HEK293 (cell line): ENCODE results near the gene SLC38A10.

ENCODE experiments used
- CTCF ChIA-PET: fragments of 350-600 bp; formaldehyde crosslinking; extraction: SDS; loops from one replicate; lab custom pipeline; 2021; ENCODE audit warnings: antibody characterized with exemption; lab: Yijun Ruan, JAX
- POLR2A ChIA-PET: fragments of 300-600 bp; formaldehyde crosslinking; extraction: SDS; loops from one replicate; lab custom pipeline; 2020; ENCODE audit warnings: antibody characterized with exemption, inconsistent platforms; lab: Yijun Ruan, JAX
- H3K27ac ChIP-seq: fragments of 200-500 bp; sonication (Bioruptor generic); 2 replicates; pipeline ENCODE4 v1.5.1; 2014; ENCODE audit warnings: low read depth, low read length, control low read depth, inconsistent platforms; ENCODE audit errors: extremely low read depth
- H3K36me3 ChIP-seq, 2 experiments: fragments of 200-500 bp in 1 of 2; sonication (Bioruptor generic) in 1 of 2; 1 replicate in 1 of 2; 2 replicates in 1 of 2; pipeline ENCODE4 v1.5.1; 2014 to 2017; ENCODE audit warnings: inconsistent platforms in 2 of 2, low read length in 2 of 2; ENCODE audit not compliant: control insufficient read depth in 2 of 2, insufficient read depth in 1 of 2
- H3K4me1 ChIP-seq: fragments of 200-500 bp; sonication (Bioruptor generic); 2 replicates; pipeline ENCODE4 v1.5.1; 2014; ENCODE audit warnings: mild to moderate bottlenecking, low read length, inconsistent platforms; ENCODE audit not compliant: control insufficient read depth, insufficient read depth
- H3K4me3 ChIP-seq: 2 replicates; pipeline ENCODE4 v1.5.1; 2011; ENCODE audit warnings: low read depth, mild to moderate bottlenecking, control low read depth, low read length, moderate library complexity
- H3K9me3 ChIP-seq: fragments of 200-500 bp; sonication (Bioruptor generic); 2 replicates; pipeline ENCODE4 v1.5.1; 2014; ENCODE audit warnings: low read depth, low read length, inconsistent platforms; ENCODE audit not compliant: control insufficient read depth, insufficient read depth
- BCL11A ChIP-seq: fragments of 450-650 bp; formaldehyde crosslinking; IDR thresholded peaks from 2 replicates; pipeline ENCODE4 v1.5.1; 2016; ENCODE audit warnings: low read depth, missing biosample characterization, missing genetic modification characterization
- SALL2 ChIP-seq: fragments of 450-650 bp; formaldehyde crosslinking; IDR thresholded peaks from 2 replicates; pipeline ENCODE4 v1.5.0; 2017; ENCODE audit warnings: missing biosample characterization, mild to moderate bottlenecking, missing genetic modification characterization, borderline replicate concordance
- SP2 ChIP-seq: fragments of 450-650 bp; formaldehyde crosslinking; IDR thresholded peaks from 2 replicates; pipeline ENCODE4 v1.5.1; 2016; ENCODE audit warnings: missing biosample characterization, missing genetic modification characterization
- WT1 ChIP-seq: fragments of 450-650 bp; formaldehyde crosslinking; IDR thresholded peaks from 2 replicates; pipeline ENCODE4 v1.5.1; 2016; ENCODE audit warnings: missing biosample characterization, missing genetic modification characterization
- YY1 ChIP-seq: fragments of 450-650 bp; formaldehyde crosslinking; IDR thresholded peaks from 2 replicates; pipeline ENCODE4 v1.5.1; 2018; ENCODE audit warnings: missing biosample characterization, missing genetic modification characterization
- ZBTB8A ChIP-seq: fragments of 450-650 bp; formaldehyde crosslinking; IDR thresholded peaks from 2 replicates; pipeline ENCODE4 v1.5.1; 2016; ENCODE audit warnings: missing biosample characterization, missing genetic modification characterization
- ZNF16 ChIP-seq: fragments of 450-650 bp; formaldehyde crosslinking; IDR thresholded peaks from 2 replicates; pipeline ENCODE4 v1.5.1; 2016; ENCODE audit warnings: low read depth, missing biosample characterization, missing genetic modification characterization
- ZNF223 ChIP-seq: fragments of 450-650 bp; formaldehyde crosslinking; IDR thresholded peaks from 2 replicates; pipeline ENCODE4 v1.5.1; 2016; ENCODE audit warnings: missing biosample characterization, missing genetic modification characterization
- ZNF24 ChIP-seq: fragments of 450-650 bp; formaldehyde crosslinking; IDR thresholded peaks from 2 replicates; pipeline ENCODE4 v1.5.1; 2016; ENCODE audit warnings: missing biosample characterization, missing genetic modification characterization
- ZNF274 ChIP-seq, 2 experiments: fragments of 200-500 bp in 1 of 2; fragments of 450-650 bp in 1 of 2; sonication (Bioruptor generic) in 1 of 2; formaldehyde crosslinking in 1 of 2; IDR thresholded peaks; 2 replicates each; pipeline versions ENCODE4 v1.5.1 to v1.6.1; 2014 to 2016; ENCODE audit warnings: borderline replicate concordance in 1 of 2, inconsistent platforms in 1 of 2, low read length in 1 of 2, missing biosample characterization in 1 of 2, missing genetic modification characterization in 1 of 2
- ZNF514 ChIP-seq: fragments of 450-650 bp; formaldehyde crosslinking; IDR thresholded peaks from 2 replicates; pipeline ENCODE4 v1.5.1; 2016; ENCODE audit warnings: missing biosample characterization, missing genetic modification characterization
- ZNF529 ChIP-seq: fragments of 450-650 bp; formaldehyde crosslinking; IDR thresholded peaks from 2 replicates; pipeline ENCODE4 v1.5.1; 2017; ENCODE audit warnings: missing genetic modification characterization, missing biosample characterization; ENCODE audit not compliant: insufficient replicate concordance
- ZNF530 ChIP-seq: fragments of 450-650 bp; formaldehyde crosslinking; IDR thresholded peaks from 2 replicates; pipeline ENCODE4 v1.5.1; 2016; ENCODE audit warnings: low read depth, missing biosample characterization, missing genetic modification characterization
- ZNF544 ChIP-seq: fragments of 450-650 bp; formaldehyde crosslinking; IDR thresholded peaks from 2 replicates; pipeline ENCODE4 v1.5.0; 2017; ENCODE audit warnings: missing biosample characterization, missing genetic modification characterization
- ZNF548 ChIP-seq: fragments of 450-650 bp; formaldehyde crosslinking; IDR thresholded peaks from 2 replicates; pipeline ENCODE4 v1.5.1; 2016; ENCODE audit warnings: missing biosample characterization, missing genetic modification characterization
- ZNF585B ChIP-seq: fragments of 450-650 bp; formaldehyde crosslinking; IDR thresholded peaks from 2 replicates; pipeline ENCODE4 v1.5.1; 2016; ENCODE audit warnings: missing biosample characterization, missing genetic modification characterization
- ZNF626 ChIP-seq: fragments of 450-650 bp; sonication (Bioruptor Pico); formaldehyde crosslinking; IDR thresholded peaks from 2 replicates; pipeline ENCODE4 v1.5.1; 2018; ENCODE audit warnings: missing biosample characterization, missing genetic modification characterization, inconsistent platforms
- ZNF830 ChIP-seq: fragments of 450-650 bp; IDR thresholded peaks from 2 replicates; pipeline ENCODE4 v1.5.0; 2018; ENCODE audit warnings: missing biosample characterization, missing genetic modification characterization, low read depth, mild to moderate bottlenecking, moderate library complexity
- TF ChIP-seq, protein P1 (sequence below): fragments of 450-650 bp; formaldehyde crosslinking; IDR thresholded peaks from 2 replicates; pipeline ENCODE4 v1.5.1; 2016; ENCODE audit warnings: missing biosample characterization, missing genetic modification characterization, borderline replicate concordance
- TF ChIP-seq, protein P2 (sequence below): fragments of 450-650 bp; formaldehyde crosslinking; optimal IDR thresholded peaks from 2 replicates; pipeline ENCODE3; 2016; ENCODE audit warnings: missing biosample characterization, mild to moderate bottlenecking, missing genetic modification characterization
- TF ChIP-seq, protein P3 (sequence below): fragments of 450-650 bp; IDR thresholded peaks from 2 replicates; pipeline ENCODE4 v1.5.1; 2018; ENCODE audit warnings: missing biosample characterization, missing genetic modification characterization

Gene SLC38A10

DNA sequence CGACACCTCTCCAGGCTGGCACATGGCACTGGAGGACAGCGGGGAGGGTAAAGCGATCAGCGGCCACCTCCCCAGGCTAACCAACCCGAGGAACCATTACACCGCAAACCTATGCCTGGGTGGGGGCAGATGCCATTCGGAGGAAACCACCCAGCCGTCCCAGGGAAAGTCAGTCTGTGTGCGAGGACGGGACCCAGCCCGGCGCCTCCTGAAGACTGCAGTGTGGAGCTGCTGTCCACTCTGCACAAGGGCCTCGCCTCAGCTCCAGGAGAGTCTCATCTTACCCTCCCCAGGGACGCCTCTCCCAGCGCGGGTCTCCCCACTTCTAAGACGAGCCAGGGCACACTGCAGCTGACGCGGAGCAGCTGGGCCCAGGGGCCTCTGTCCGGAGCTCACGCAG is 8.0 kb downstream of the SLC38A10 start (continued):
- TF ChIP-seq, protein P1, sequence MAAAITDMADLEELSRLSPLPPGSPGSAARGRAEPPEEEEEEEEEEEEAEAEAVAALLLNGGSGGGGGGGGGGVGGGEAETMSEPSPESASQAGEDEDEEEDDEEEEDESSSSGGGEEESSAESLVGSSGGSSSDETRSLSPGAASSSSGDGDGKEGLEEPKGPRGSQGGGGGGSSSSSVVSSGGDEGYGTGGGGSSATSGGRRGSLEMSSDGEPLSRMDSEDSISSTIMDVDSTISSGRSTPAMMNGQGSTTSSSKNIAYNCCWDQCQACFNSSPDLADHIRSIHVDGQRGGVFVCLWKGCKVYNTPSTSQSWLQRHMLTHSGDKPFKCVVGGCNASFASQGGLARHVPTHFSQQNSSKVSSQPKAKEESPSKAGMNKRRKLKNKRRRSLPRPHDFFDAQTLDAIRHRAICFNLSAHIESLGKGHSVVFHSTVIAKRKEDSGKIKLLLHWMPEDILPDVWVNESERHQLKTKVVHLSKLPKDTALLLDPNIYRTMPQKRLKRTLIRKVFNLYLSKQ (tag by site-specific recombination) = no peak
- no peak for TF ChIP-seq WT1 (tag by site-specific recombination)
- TF ChIP-seq, protein P2, sequence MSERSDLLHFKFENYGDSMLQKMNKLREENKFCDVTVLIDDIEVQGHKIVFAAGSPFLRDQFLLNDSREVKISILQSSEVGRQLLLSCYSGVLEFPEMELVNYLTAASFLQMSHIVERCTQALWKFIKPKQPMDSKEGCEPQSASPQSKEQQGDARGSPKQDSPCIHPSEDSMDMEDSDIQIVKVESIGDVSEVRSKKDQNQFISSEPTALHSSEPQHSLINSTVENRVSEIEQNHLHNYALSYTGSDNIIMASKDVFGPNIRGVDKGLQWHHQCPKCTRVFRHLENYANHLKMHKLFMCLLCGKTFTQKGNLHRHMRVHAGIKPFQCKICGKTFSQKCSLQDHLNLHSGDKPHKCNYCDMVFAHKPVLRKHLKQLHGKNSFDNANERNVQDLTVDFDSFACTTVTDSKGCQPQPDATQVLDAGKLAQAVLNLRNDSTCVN = no peak
- no peak for TF ChIP-seq ZNF830 (tag by site-specific recombination)
- TF ChIP-seq SALL2 (tag by site-specific recombination) = no peak

DNA sequence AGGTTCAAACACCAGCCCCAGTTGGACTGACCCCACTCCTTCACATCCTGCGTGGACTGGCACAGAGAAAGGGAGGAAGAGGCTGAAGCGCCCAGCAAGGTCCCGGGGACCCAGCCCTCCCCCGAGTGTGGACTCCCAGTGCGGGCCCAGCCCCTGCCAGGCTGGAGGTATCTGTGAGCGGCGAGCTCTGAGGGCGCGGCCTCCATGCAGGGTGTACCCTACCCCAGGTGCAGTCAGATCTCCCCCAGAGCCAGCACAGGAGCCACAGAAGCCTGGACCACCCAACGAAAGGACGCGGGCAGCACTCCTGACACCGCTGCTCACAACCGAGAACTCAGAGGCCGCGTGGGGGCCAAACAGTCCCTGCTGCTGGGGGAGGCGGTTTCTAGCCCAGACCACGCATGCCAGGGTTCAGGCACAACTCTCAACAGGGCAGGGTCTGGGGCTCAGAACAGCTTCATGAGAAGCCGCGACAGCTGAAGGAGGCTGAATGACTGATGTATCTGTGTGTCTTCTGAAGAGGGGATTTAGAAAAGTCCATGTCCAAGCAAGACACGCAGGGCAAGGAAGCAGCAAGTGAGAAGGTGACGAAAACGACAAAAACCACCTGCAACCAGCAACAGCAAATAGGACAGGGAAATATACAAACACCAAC is 8.5 kb downstream of the SLC38A10 start:
- Histone ChIP-seq H3K9me3 (no peaks in the 10 kb centered on the region), H3K36me3 (peaks cover 5 to 77% of the 10 kb centered on the region in 2 experiments; a peak in 2 of 3 replicates), H3K4me1 (no peaks in the 10 kb centered on the region; the same call in 1 of the 2 replicates), H3K27ac (no peak overlapping the region)
- POLR2A ChIA-PET = interaction anchor here (0.7 kb wide), 1 partner anchor 803 kb away, joined by 4 read pairs; no protein-coding TSS in a partner anchor
- TF ChIP-seq ZNF544 (no peak), ZNF514 (no peak), ZNF585B (tag by site-specific recombination) (no peak), ZNF24 (no peak), ZNF274 (IDR thresholded peaks at IDR 0.05; ENCODE audit: low read length) (no peak), ZNF274 (tag by site-specific recombination; IDR thresholded peaks at IDR 0.05; ENCODE audit: borderline replicate concordance) (no peak), ZNF223 (tag by site-specific recombination) (no peak), BCL11A (tag by site-specific recombination) (no peak), ZNF16 (tag by site-specific recombination) (no peak), ZNF548 (tag by site-specific recombination) (no peak), ZNF626 (tag by site-specific recombination) (no peak), SP2 (tag by site-specific recombination) (no peak), ZNF529 (no peak), YY1 (no peak), ZBTB8A (no peak), ZNF530 (no peak)
- TF ChIP-seq, protein P3, sequence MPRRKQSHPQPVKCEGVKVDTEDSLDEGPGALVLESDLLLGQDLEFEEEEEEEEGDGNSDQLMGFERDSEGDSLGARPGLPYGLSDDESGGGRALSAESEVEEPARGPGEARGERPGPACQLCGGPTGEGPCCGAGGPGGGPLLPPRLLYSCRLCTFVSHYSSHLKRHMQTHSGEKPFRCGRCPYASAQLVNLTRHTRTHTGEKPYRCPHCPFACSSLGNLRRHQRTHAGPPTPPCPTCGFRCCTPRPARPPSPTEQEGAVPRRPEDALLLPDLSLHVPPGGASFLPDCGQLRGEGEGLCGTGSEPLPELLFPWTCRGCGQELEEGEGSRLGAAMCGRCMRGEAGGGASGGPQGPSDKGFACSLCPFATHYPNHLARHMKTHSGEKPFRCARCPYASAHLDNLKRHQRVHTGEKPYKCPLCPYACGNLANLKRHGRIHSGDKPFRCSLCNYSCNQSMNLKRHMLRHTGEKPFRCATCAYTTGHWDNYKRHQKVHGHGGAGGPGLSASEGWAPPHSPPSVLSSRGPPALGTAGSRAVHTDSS (tag by site-specific recombination) = no peak
- TF ChIP-seq, all 188 proteins: peak for 0
- CTCF ChIA-PET = interaction anchor here (0.6 to 0.9 kb wide), 2 partner anchors 16 to 32 kb away, joined by 3 read pairs; no protein-coding TSS in a partner anchor
- no peak overlapping the region for H3K4me3 ChIP-seq
